Measurements from ENCODE around the gene ERF. TPM values are rescaled to one million over a fixed set of nuclear protein-coding genes. Genes with fewer than 3 reads are reported as not detected.

ERF gene
- total and polyA plus RNA-seq, 2 of the 4 experiments (the other 2 are of a cell fraction), result 5.2 to 32.4 TPM

DNA sequence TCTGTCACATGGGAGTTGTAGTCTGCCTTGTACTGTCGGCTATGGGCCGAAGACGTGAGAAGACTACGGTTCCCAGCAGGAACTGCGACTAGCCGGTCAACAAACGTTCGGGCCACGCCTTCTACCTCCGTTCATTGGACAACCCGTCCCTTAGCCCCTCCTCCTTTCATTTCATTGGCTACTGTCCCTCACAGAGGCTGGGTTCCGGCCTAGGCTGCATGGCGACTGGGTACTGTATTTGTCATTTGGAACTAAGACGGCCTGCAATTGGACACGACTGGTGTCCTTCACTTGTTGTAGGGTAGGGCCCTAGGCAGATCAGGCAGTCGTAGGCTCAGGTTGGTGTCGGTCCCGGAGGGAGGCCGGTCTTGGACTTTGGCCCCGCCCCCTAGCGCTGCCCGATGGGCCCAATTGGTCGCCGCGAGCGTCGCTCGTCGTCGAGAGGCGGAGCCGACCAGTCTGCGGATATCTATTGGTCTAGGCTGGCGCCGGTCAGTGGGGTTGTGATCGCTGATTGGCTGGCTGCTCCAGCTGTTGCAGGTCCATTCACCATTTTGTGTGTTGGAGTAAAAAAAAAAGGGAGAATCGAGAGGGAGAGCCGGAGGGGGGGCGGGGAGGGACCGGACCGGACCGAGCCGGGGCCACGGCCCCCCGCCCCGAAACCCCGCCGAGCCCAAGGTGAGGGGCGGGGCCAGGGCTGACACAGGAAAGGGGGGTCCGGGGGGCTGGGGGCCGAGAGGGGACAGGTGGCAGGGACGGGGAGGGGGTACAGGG, 14.0 kb upstream of the ERF start, which contains the start of gene CIC:
TSS of gene CIC (plus strand) at position 549 of the 774 bp plus-strand sequence. CDS start 2,532 bp downstream, outside the sequence.
- WGBS, 2 experiments (ENCODE audit: extremely low coverage in 2 of 2, insufficient read length in 1 of 2), result 1% methylated on average over 12 of the region's 52 CpGs; no CpG with 5 or more reads in 1 of the 2 experiments
- no peak for TF ChIP-seq RAD21 (IDR thresholded peaks at IDR 0.05; ENCODE audit: low read length)
- no peak for TF ChIP-seq MXI1 (IDR thresholded peaks at IDR 0.05; ENCODE audit: borderline replicate concordance, low read depth, low read length)
- no peak for TF ChIP-seq ELK1 (IDR thresholded peaks at IDR 0.05; ENCODE audit: borderline replicate concordance, low read depth, low read length)
- peak; percentile 23; the same call in 1 of the 2 replicates for TF ChIP-seq MAZ (IDR thresholded peaks at IDR 0.05; ENCODE audit: borderline replicate concordance, low read depth, low read length)
- no peak for TF ChIP-seq SMC3 (IDR thresholded peaks at IDR 0.05; ENCODE audit: low read depth, low read length)
- no peak for TF ChIP-seq POLR2A (IDR thresholded peaks at IDR 0.05; ENCODE audit: low read depth, low read length)
- TF ChIP-seq CHD1 (IDR thresholded peaks at IDR 0.05; ENCODE audit: low read depth, low read length), result no peak
- peak; percentile 87; the same call in 1 of the 2 replicates for TF ChIP-seq FOS (IDR thresholded peaks at IDR 0.05; ENCODE audit: low read depth, low read length)
- TF ChIP-seq NFE2L2 (IDR thresholded peaks at IDR 0.05; ENCODE audit: low read depth, low read length), result no peak
- no peak for TF ChIP-seq MAFK (IDR thresholded peaks at IDR 0.05; ENCODE audit: low read depth, low read length)
- no peak for TF ChIP-seq CEBPB (IDR thresholded peaks at IDR 0.05; ENCODE audit: low read depth, low read length)
- 0 out of 2 replicates have a peak, but pooled peaks have one; percentile 12 for TF ChIP-seq RFX5 (IDR thresholded peaks at IDR 0.05; ENCODE audit: low read depth, low read length)
- TF ChIP-seq RCOR1 (IDR thresholded peaks at IDR 0.05; ENCODE audit: insufficient replicate concordance, low read length), result no peak
- 0 out of 2 replicates have a peak, but pooled peaks have one; percentile 0 for TF ChIP-seq CTCF (conservative IDR thresholded peaks at IDR 0.05; ENCODE audit: low read depth, low read length)

More for the DNA sequence above, 14.0 kb upstream of the ERF start, which contains the start of gene CIC:
- peaks cover 4% of the 10 kb centered on the region for H3K9me1 ChIP-seq (ENCODE audit: insufficient read depth, low read length)
- H3K18ac ChIP-seq (ENCODE audit: low read depth, low read length), result peak within 1 kb of the TSS; percentile 85
- peak within 1 kb of the TSS; percentile 90 for H3K27ac ChIP-seq (ENCODE audit: insufficient read depth, low read length)
- peaks cover 15 to 35% of the 10 kb centered on the region in 2 experiments for H3K79me1 ChIP-seq (ENCODE audit: low read depth in 1 of 2, low read length in 2 of 2)
- H3K23ac ChIP-seq (ENCODE audit: low read depth, low read length), result peak within 1 kb of the TSS; percentile 97
- peak within 1 kb of the TSS; percentile 98 for H4K91ac ChIP-seq (ENCODE audit: insufficient read depth, low read depth, low read length)
- ChIA-PET CTCF (interaction anchor here (2.7 kb wide), 1 partner anchor 11 kb away, joined by 12 read pairs; no protein-coding TSS in a partner anchor), POLR2A (ENCODE audit: unreplicated experiment) (no interaction called here)
- intact Hi-C loops (cut with micrococcal nuclease), result no loop called here
- peaks cover 9% of the 10 kb centered on the region for H3K36me3 ChIP-seq (ENCODE audit: control insufficient read depth, insufficient read depth, low read length)
- DNase-seq, result peak; percentile 100
- H3K4me3 ChIP-seq (ENCODE audit: insufficient read depth, low read depth, low read length), result peak within 1 kb of the TSS; percentile 71
- BruUV-seq (replicated peaks), result no TSS peak
- H3K14ac ChIP-seq (replicated peaks; ENCODE audit: low read depth, low read length), result peak within 1 kb of the TSS; percentile 99
- H3K27me3 ChIP-seq (ENCODE audit: control insufficient read depth, insufficient read depth, low read length), result no peaks in the 10 kb centered on the region
- no peaks in the 10 kb centered on the region for H3K9me3 ChIP-seq (ENCODE audit: control insufficient read depth, insufficient read depth, low read length)
- H3K56ac ChIP-seq (ENCODE audit: extremely low read depth, insufficient read depth, low read length), result peak within 1 kb of the TSS; percentile 99
- H3K4ac ChIP-seq (ENCODE audit: low read depth, low read length), result peak within 1 kb of the TSS; percentile 99
- peak within 1 kb of the TSS; percentile 93 for H3K9ac ChIP-seq (ENCODE audit: low read depth, low read length)
- peak within 1 kb of the TSS; percentile 100 for H2AK5ac ChIP-seq (ENCODE audit: low read depth, low read length)
- peak within 1 kb of the TSS; percentile 95 for H2BK5ac ChIP-seq (ENCODE audit: low read depth, low read length, poor library complexity, severe bottlenecking)
- H2AK9ac ChIP-seq (replicated peaks; ENCODE audit: low read depth, low read length, poor library complexity), result peak within 1 kb of the TSS; percentile 99
- peak within 1 kb of the TSS; percentile 84; the same call in 2 of the 3 replicates for H2BK15ac ChIP-seq (ENCODE audit: low read depth, low read length)
- H3K4me1 ChIP-seq (ENCODE audit: control insufficient read depth, insufficient read depth, low read length), result peaks cover 10% of the 10 kb centered on the region
- 0 out of 2 replicates have a peak, but pooled peaks cover under 1% of the 10 kb centered on the region for H4K20me1 ChIP-seq (ENCODE audit: insufficient read depth, low read length)
- in situ Hi-C loops (cut with MboI; ENCODE audit: low sequenced_read_pairs), result no loop called here
- H2AFZ ChIP-seq (replicated peaks; ENCODE audit: low read length, poor library complexity), result peak within 1 kb of the TSS; percentile 99
- H4K5ac ChIP-seq (ENCODE audit: low read depth, low read length), result peak within 1 kb of the TSS; percentile 55
- H4K8ac ChIP-seq (ENCODE audit: low read depth in 2 of 2, low read length in 2 of 2), result peak within 1 kb of the TSS; percentile 58 to 98
- H3K4me2 ChIP-seq (ENCODE audit: low read depth, low read length), result peak within 1 kb of the TSS; percentile 95
- peak within 1 kb of the TSS; percentile 92 for H2BK20ac ChIP-seq (ENCODE audit: low read depth, low read length)
- peak; percentile 88 for ATAC-seq (ENCODE audit: low read depth)
- H2BK120ac ChIP-seq (ENCODE audit: low read depth, low read length), result peak within 1 kb of the TSS; percentile 98
- dilution Hi-C loops (cut with HindIII; ENCODE audit: low sequenced_read_pairs, unreplicated experiment), result no loop called here
